ENCODE measurements around the gene GRK1.

Gene GRK1

DNA sequence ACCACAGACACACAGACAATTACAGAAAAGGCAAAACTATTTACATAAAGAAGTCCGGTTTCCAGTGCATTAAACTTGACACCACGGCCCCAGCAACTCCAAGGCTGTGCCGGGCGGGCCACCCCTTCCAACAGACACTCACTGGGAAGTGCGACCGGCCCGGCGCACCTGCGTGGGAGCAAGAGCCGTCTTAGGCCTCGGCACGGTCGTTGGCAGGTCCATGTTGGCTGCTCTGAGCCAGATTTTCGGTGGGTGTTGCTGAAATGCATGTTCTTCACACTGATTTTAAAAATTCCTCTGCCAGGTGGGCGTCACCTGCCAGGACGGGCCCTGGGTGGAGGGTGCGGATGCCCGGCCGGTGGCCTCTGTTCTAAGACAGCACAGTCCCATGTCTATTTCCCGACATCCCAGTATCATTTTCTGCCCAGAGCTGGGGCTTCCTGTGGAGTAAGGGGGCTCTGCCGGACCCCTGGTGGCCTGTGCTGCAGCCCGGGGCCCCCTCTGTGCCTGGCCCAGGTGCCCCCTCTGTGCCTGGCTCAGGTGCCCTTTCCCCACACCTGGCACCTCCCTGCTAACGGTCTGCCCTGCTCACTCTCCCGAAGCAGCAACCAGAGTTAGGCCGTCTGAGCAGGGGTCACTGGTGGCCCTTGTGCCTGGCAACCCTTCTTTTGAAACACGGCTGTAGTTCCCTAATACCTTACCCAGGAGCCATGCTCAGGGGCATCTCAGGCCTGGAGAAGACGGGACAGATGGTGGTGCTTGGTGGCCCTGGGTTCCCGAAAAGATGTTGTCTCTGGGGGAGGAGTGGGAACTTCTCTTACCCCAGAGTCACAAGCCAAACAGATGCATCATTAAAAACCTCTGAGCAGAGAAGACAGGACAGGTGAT is 101.2 kb downstream of the GRK1 start:
- FAIRE-seq = no peak
- DNase-seq (ENCODE audit: insufficient read length, low spot score) = no peak

GRCh38 chr13:113769106-113769505 is 102.1 kb downstream of the GRK1 start:
- FAIRE-seq = no peak

GRCh38 chr13:113769881-113770280 is 102.9 kb downstream of the GRK1 start:
- no peak for DNase-seq (ENCODE audit: insufficient read length, low spot score)
- FAIRE-seq = no peak

More at GRCh38 chr13:113769106-113769505, 102.1 kb downstream of the GRK1 start:
- DNase-seq (ENCODE audit: insufficient read length, low spot score) = no peak

GRCh38 chr13:113770441-113770840 is 103.4 kb downstream of the GRK1 start:
- FAIRE-seq (no peak), DNase-seq (ENCODE audit: insufficient read length, low spot score) (no peak)

GRCh38 chr13:113770937-113771336 is 103.9 kb downstream of the GRK1 start:
- FAIRE-seq = no peak
- no peak for DNase-seq (ENCODE audit: insufficient read length, low spot score)

GRCh38 chr13:113771709-113772331 is 104.8 kb downstream of the GRK1 start:
- FAIRE-seq (no peak), DNase-seq (ENCODE audit: insufficient read length, low spot score) (no peak)

- DNase-seq (ENCODE audit: insufficient read length, low spot score) (no peak), FAIRE-seq (no peak)
These were observed 107.4 kb downstream of the GRK1 start for GRCh38 chr13:113774177-113775107.

- DNase-seq (ENCODE audit: insufficient read length, low spot score) (no peak), FAIRE-seq (no peak)
These were observed 108.6 kb downstream of the GRK1 start for GRCh38 chr13:113775451-113776145.

GRCh38 chr13:113776231-113777125 is 109.5 kb downstream of the GRK1 start:
- FAIRE-seq = no peak
- no peak for DNase-seq (ENCODE audit: insufficient read length, low spot score)

- FAIRE-seq = no peak
- no peak for DNase-seq (ENCODE audit: insufficient read length, low spot score)
These were observed 110.6 kb downstream of the GRK1 start for GRCh38 chr13:113777311-113778260.

DNA sequence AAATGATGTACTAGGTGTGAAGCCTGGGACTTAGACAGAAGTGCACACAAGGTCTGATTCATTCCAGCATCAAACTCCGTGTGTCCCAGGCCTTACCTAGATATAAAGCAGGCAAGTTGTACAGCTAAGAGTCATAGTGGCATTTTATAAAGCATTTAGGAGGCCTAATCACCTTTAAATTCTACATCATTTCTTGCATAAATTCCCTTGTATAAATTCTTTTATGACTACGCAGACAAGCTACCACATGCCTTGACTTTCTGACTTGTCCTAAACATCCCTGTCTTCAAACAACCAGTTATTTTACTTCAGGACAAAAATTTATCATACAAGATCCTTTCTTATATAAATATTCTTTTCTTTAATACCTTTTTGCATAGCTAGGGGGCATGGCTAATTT is 114.6 kb downstream of the GRK1 start:
- DNase-seq (ENCODE audit: insufficient read length, low spot score) = no peak

DNA sequence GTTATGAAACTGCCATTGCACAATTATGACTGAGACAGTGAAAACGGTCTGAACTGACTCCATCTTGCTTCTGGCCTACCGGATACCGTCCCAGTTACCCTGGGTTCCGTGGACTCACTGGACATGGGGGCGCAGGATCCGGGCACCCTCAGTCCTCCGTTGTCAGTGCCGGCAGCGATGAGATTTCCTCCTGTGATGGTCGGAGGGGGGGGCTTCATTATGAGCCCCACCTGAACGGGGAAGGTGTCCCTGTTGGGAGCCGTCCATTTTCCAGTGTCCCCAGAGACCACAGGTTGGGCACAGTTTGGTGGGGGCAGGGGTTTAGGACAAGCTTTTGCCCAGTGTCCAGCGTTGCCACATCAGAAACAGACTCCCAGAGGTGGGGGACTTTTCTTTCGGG is 115.5 kb downstream of the GRK1 start:
- DNase-seq (ENCODE audit: insufficient read length, low spot score) (no peak), FAIRE-seq (no peak)

More for the DNA sequence above, 114.6 kb downstream of the GRK1 start:
- FAIRE-seq = no peak

DNA sequence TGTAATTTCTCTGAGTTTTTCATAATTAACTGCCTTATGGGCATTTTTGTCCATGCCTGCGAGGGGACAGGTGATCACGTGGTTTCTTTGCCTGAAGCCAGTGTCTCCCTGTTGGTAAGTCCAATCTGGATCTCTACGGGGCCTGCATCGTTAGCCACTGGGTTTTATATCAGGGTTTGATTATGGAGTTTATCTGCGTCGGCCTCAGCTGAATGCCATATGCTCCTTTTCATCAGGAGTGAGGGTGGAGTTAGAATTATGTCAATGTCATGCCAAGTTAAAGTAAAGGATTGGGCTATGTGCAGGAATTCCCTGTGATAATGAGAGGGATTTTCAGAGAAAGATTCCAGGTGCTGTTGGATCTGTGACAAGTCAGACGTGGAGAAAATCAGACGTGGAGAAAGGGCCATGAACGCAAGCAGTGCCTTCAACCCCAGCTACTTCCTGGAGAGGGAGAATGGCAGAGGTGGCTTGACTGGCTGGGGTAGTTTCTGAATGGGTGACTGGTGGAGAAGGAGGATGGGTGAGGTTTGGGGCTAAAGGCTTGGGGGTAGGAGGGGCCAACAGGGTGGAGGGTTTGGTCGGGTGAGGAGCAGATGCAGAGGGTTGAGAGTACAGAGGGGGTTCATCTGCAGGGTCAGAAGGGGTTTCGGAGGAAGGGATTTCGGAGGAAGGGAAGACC is 116.3 kb downstream of the GRK1 start:
- FAIRE-seq = no peak
- no peak for DNase-seq (ENCODE audit: insufficient read length, low spot score)

DNA sequence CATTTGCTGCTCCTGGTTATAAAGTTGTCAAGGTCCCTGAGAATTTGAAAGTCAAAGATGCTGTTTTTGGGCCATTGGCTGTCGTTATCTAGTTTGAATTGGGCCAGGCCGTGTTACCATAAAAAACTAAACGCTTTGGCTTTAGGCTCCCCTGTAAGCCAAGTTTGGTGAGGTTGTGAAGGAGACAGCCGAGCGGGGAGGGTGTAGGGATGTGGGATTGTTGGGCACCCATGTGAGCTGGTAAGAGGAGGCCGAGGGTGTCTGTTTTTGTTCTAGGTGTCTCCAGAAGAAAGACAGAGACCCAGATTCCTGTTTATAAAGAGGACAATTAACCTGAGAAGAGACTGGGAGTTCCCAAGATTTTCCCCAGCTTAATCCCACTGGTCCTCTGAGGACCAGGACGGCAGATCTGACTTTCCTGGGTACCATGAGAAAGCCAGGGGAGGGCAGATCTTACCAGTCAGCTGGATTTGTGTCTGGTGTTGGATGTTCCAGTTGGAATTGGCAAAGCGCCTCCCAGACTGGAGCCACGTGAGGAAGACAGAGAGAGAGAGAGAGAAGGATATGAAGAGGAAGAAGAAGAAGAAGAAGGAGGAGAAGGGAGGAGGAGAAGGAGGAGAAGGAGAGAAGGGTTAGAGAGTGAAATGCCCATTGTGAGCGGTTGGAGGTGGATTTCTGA is 117.1 kb downstream of the GRK1 start:
- FAIRE-seq = no peak
- DNase-seq (ENCODE audit: insufficient read length, low spot score) = no peak

DNA sequence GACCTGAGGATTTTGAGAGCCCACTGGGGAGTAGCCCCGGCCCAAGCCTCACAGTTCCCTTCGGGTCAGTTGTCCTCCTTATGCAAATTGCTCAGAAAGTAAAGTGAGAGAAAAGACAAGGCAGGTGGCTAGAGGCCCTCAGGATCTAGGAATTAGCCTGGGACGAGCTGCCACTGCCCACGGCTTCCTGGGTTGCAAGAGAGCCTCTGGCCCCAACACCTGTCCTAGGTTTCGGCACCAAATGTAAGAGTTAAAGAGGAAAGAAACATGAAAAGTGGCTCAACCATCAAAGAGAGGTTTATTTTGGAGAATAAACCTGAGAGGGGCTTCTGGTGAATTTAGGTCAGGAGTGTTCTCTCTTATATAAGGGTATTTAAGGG is 117.6 kb downstream of the GRK1 start:
- FAIRE-seq (no peak), DNase-seq (ENCODE audit: insufficient read length, low spot score) (no peak)

- DNase-seq (ENCODE audit: insufficient read length, low spot score) = no peak
- no peak for FAIRE-seq
These were observed 118.3 kb downstream of the GRK1 start for GRCh38 chr13:113785051-113786010.

All from GM19239 (cell line).